ENCODE measurements around the gene WDR11. TPM values are rescaled to one million over a fixed set of nuclear protein-coding genes. Genes with fewer than 3 reads are reported as not detected.
A peak's percentile ranks its signal among the peaks of the same experiment; 100 is the strongest.

The WDR11 gene
- total and polyA plus RNA-seq, 7 donors, result 4.0 to 10.3 (median 7.5) TPM

DNA sequence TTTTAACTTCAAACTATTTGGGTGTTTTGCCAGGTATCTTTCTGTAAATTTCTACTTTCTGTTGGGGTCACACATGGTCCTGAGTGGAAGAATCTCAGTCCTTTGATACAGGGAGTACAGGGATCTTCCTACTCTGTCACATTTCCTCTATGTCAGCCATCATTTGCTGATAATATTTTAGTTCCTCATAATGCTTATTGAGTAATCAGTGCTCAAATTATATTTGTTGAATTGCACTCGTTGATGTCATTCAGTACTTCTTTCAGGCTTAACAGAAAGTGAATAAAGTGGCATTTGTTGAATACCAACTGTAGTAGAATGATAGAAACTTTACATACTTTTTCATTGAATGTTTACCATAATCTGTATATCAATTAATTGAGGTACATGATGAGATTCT is 31.9 kb downstream of the WDR11 start:
- no peak for ATAC-seq
- Histone ChIP-seq H3K27me3 (ENCODE audit: insufficient read depth in 3 of 3, low read length in 2 of 3) (no peaks in the 10 kb centered on the region), H3K9me3 (no peaks in the 10 kb centered on the region), H3K36me3 (ENCODE audit: insufficient read depth in 1 of 2, low read depth in 1 of 2) (peaks cover 0 to 85% of the 10 kb centered on the region in 2 donors), H3K27ac (no peak overlapping the region), H3K4me3 (no peak overlapping the region), H3K4me1 (no peaks in the 10 kb centered on the region)
- WGBS, 3 donors, result 87 to 91% (median 89%) methylated on average over 1 of the region's 1 CpG
- intact Hi-C loops (cut with DNase I), result no loop called here
- TF ChIP-seq, protein P1, sequence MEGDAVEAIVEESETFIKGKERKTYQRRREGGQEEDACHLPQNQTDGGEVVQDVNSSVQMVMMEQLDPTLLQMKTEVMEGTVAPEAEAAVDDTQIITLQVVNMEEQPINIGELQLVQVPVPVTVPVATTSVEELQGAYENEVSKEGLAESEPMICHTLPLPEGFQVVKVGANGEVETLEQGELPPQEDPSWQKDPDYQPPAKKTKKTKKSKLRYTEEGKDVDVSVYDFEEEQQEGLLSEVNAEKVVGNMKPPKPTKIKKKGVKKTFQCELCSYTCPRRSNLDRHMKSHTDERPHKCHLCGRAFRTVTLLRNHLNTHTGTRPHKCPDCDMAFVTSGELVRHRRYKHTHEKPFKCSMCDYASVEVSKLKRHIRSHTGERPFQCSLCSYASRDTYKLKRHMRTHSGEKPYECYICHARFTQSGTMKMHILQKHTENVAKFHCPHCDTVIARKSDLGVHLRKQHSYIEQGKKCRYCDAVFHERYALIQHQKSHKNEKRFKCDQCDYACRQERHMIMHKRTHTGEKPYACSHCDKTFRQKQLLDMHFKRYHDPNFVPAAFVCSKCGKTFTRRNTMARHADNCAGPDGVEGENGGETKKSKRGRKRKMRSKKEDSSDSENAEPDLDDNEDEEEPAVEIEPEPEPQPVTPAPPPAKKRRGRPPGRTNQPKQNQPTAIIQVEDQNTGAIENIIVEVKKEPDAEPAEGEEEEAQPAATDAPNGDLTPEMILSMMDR (IDR thresholded peaks at IDR 0.05), result no peak
- DNase-seq, result no peak

DNA sequence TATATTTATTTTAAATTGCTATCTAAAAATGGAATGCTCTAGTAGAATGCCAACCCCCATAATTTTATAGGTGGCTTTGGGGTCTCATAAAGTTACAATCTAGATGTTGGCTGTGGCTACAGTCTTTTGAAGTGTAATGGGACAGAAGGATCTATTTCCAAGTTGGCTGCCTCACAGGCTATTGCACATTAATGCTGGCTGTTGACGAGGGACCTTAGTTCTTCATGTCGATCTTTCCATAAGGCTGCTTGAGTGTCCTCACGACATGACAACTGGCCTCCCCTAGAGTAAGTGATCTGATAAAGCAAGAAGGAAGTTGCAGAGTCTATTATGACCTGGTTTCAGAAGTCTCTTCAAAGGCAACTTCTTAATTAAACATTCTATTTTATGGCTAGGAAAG is 36.3 kb downstream of the WDR11 start:
- Histone ChIP-seq H3K4me1 (no peaks in the 10 kb centered on the region), H3K27me3 (ENCODE audit: insufficient read depth in 3 of 3, low read length in 2 of 3) (no peaks in the 10 kb centered on the region), H3K36me3 (ENCODE audit: insufficient read depth in 1 of 2, low read depth in 1 of 2) (peaks cover 9 to 89% of the 10 kb centered on the region in 2 donors), H3K27ac (no peak overlapping the region), H3K4me3 (no peak overlapping the region), H3K9me3 (no peaks in the 10 kb centered on the region)
- intact Hi-C loops (cut with DNase I), result no loop called here
- TF ChIP-seq, protein P1 (IDR thresholded peaks at IDR 0.05), result no peak
- ATAC-seq (peak in 1 of 4 donors; percentile 64), DNase-seq (no peak)
- WGBS, 3 donors, result 38 to 48% (median 39%) methylated on average over 3 of the region's 3 CpGs

DNA sequence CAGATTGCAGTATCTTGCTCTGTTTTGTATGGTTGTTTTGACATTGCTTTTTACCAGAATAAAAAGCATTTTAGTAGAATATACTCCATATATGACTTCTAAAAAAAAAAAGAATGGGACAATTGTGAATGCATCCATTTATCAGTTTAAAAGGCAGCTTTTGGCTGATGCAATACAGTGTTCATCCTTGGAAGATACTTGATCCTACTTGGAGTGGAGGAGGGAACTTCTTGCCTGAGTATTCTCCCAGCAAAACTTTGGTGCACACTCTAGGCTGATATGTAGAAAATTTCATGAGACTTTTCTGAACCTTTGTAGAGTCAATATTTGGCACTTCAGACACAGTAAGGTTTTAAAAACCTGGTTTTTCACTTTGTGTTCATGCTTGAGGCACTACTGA is 40.2 kb downstream of the WDR11 start:
- Histone ChIP-seq H3K4me1 (no peaks in the 10 kb centered on the region), H3K9me3 (no peaks in the 10 kb centered on the region), H3K27ac (no peak overlapping the region), H3K4me3 (no peak overlapping the region), H3K36me3 (ENCODE audit: insufficient read depth in 1 of 2, low read depth in 1 of 2) (peaks cover 12 to 81% of the 10 kb centered on the region in 2 donors), H3K27me3 (ENCODE audit: insufficient read depth in 3 of 3, low read length in 2 of 3) (no peaks in the 10 kb centered on the region)
- intact Hi-C loops (cut with DNase I), result no loop called here
- ATAC-seq, result no peak
- DNase-seq, result no peak
- TF ChIP-seq, protein P1 (IDR thresholded peaks at IDR 0.05), result no peak

DNA sequence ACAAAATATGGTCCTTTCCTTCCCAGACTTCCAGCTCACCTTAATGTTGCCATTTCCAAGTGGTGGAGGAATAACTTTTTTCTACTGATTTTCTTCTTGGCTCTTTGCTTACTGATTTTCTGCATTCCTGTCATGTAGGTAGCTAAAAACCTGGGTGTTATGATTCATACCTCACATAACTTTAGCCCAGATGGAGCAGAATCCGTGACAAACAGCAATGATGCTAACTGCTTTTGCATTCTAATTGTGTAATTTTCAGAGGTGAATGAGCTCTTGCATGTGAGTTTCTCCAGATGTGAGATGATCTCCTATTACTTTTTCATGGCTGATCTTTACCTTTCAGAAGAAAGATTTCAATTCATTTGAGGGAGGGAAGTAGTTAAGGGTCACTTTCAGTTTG is 43.4 kb downstream of the WDR11 start:
- DNase-seq (no peak), ATAC-seq (no peak)

DNA sequence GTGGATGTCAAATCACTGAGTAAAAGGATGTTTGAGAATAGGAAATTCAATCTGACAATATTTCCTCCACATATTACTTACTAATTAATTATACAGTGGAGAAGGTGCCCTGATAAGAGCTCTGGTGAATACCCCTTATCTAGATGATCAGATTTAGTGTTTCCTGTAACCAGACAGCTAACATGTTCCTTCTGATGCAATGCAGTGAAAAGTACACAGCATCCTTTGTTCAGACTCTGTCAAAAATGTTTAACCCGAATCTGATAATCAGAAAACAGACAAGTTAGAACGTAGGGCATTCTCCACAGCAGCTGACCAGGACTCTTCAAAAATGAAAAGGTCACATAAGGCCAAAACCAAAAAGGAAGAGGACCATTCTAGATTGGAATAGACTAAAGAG is 46.2 kb downstream of the WDR11 start:
- DNase-seq (no peak), ATAC-seq (no peak)
- WGBS, 3 donors, result 36 to 50% (median 49%) methylated on average over 2 of the region's 2 CpGs
- H3K4me1 ChIP-seq, result no peaks in the 10 kb centered on the region
- H3K4me3 ChIP-seq, result no peak overlapping the region
- no peak overlapping the region for H3K27ac ChIP-seq
- TF ChIP-seq, protein P1 (IDR thresholded peaks at IDR 0.05), result no peak
- peaks cover 6 to 54% of the 10 kb centered on the region in 2 donors for H3K36me3 ChIP-seq (ENCODE audit: insufficient read depth in 1 of 2, low read depth in 1 of 2)
- no peaks in the 10 kb centered on the region for H3K9me3 ChIP-seq
- no peaks in the 10 kb centered on the region for H3K27me3 ChIP-seq (ENCODE audit: insufficient read depth in 3 of 3, low read length in 2 of 3)
- intact Hi-C loops (cut with DNase I), result no loop called here

More for the DNA sequence above, 43.4 kb downstream of the WDR11 start:
- Histone ChIP-seq H3K27ac (no peak overlapping the region), H3K27me3 (ENCODE audit: insufficient read depth in 3 of 3, low read length in 2 of 3) (no peaks in the 10 kb centered on the region), H3K9me3 (no peaks in the 10 kb centered on the region), H3K4me1 (no peaks in the 10 kb centered on the region), H3K36me3 (ENCODE audit: insufficient read depth in 1 of 2, low read depth in 1 of 2) (peaks cover 8 to 53% of the 10 kb centered on the region in 2 donors), H3K4me3 (no peak overlapping the region)
- 88 to 92% (median 92%) methylated on average over 1 of the region's 1 CpG for WGBS, 3 donors
- TF ChIP-seq, protein P1 (IDR thresholded peaks at IDR 0.05), result no peak
- intact Hi-C loops (cut with DNase I), result no loop called here

All from psoas muscle (tissue), 8 donors.